Activated CD4-positive, alpha-beta T cell treated with anti-CD3 and anti-CD28 coated beads for 36 hours (primary cell): ENCODE results near the gene TTC5. TPM values are rescaled to one million over a fixed set of nuclear protein-coding genes. Genes with fewer than 3 reads are reported as not detected.

ENCODE experiments used
- ATAC-seq: fragments of 200-7000 bp; cut with Tn5 transposase; one replicate; pipeline ENCODE4 v1.10.0; 2021; ENCODE audit warnings: mild to moderate bottlenecking, moderate library complexity
- CTCF ChIA-PET: fragments of 350-600 bp; sonication (Branson Sonifier 250); formaldehyde crosslinking; loops from one replicate; lab custom pipeline; 2021; ENCODE audit warnings: antibody characterized with exemption; lab: Charles Lee
- POLR2A ChIA-PET: fragments of 350-600 bp; sonication (Branson Sonifier 250); formaldehyde crosslinking; loops from one replicate; lab custom pipeline; 2021; ENCODE audit warnings: antibody characterized with exemption, inconsistent platforms; lab: Charles Lee
- DNase-seq: peaks from one replicate; pipeline ENCODE4 v3.0.0-alpha.2; 2020
- H3K27ac Mint-ChIP-seq: one replicate; pipeline ENCODE4 v1.8.0; 2021; ENCODE audit warnings: mixed read lengths
- H3K27me3 Mint-ChIP-seq: one replicate; pipeline ENCODE4 v1.8.0; 2021; ENCODE audit warnings: mixed read lengths
- H3K36me3 Mint-ChIP-seq: one replicate; pipeline ENCODE4 v1.8.0; 2021; ENCODE audit warnings: low read depth, mixed read lengths
- H3K4me1 Mint-ChIP-seq: one replicate; pipeline ENCODE4 v1.8.0; 2021; ENCODE audit warnings: mixed read lengths
- H3K4me3 Mint-ChIP-seq: one replicate; pipeline ENCODE4 v1.8.0; 2021; ENCODE audit warnings: mild to moderate bottlenecking, moderate library complexity, mixed read lengths
- H3K9me3 Mint-ChIP-seq: one replicate; pipeline ENCODE4 v1.8.0; 2021; ENCODE audit warnings: low read depth, mixed read lengths
- intact Hi-C, 2 experiments: fragments of 100-400 bp; cut with DNase I in 1 of 2; cut with micrococcal nuclease in 1 of 2; formaldehyde crosslinking; loops; one replicate each; pipeline versions ENCODE4 v1.14.2 to v1.15.1; 2022 to 2024; cut with DNase I, micrococcal nuclease
- total RNA-seq, 2 experiments: library from RNA; stranded (reverse); gene quantifications; one replicate each; pipeline ENCODE4 v1.2.3, GENCODE V29; 2021

TTC5 gene, protein sequence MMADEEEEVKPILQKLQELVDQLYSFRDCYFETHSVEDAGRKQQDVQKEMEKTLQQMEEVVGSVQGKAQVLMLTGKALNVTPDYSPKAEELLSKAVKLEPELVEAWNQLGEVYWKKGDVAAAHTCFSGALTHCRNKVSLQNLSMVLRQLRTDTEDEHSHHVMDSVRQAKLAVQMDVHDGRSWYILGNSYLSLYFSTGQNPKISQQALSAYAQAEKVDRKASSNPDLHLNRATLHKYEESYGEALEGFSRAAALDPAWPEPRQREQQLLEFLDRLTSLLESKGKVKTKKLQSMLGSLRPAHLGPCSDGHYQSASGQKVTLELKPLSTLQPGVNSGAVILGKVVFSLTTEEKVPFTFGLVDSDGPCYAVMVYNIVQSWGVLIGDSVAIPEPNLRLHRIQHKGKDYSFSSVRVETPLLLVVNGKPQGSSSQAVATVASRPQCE
- 10 to 100 TPM; 21.6 to 23.5 TPM for total RNA-seq

DNA sequence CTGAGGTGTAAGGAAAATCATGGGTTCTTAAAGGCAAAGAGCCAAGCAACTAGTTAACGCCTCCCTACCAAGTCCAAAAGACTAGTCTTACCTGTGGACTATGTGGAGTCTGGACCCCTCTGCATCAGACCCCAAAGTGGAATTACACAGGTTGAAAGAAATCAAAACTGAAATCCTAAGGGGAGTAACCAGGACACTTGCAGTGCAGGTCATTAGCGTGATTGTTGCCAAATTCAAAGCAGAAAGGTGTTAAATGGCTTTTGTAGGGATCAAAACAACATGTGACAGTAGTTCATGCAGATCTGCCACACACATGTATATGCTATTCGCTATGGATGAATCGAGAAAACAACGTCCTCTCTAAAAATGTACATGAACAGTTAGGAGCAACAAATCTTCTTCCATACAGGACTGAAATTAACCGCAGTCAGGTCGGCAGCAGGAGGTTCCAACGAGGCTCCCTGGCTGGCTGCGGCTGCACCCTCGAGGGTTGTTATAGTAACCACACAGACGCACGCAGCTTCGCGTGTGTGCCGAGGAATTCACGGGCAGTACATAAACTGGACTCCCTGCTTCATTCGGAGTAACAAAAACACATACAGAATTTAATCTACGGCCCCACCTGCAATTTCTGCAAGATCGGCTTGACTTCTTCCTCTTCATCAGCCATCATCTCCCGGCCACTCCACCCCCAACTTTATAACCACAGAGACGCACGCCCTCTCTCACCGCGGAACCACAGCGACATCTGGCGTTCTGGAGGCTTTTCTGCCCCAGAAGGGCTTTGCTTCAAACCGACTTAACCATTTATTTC, at the start of gene TTC5:
TSS of gene TTC5 (minus strand) at position 687 of the 814 bp plus-strand sequence. CDS start at position 673, 14 bp downstream.
- peak; percentile 92 for DNase-seq
- ATAC-seq: peak; percentile 98
- CTCF ChIA-PET: interaction anchor here (0.7 to 2.2 kb wide), 10 partner anchors 10 to 331 kb away, joined by 3 to 13 read pairs (median 4); partner anchors contain the start of genes OR11H4 and PARP2
- Mint-ChIP-seq H3K36me3 (peaks cover 9% of the 10 kb centered on the region), H3K27me3 (no peaks in the 10 kb centered on the region), H3K9me3 (no peaks in the 10 kb centered on the region), H3K4me3 (peak within 1 kb of the TSS; percentile 82), H3K27ac (peak within 1 kb of the TSS; percentile 82), H3K4me1 (peaks cover 23% of the 10 kb centered on the region)
- intact Hi-C loops: loop anchor here in 1 of 2 experiments (1.0 to 2.0 kb wide), 3 partner anchors 27 to 305 kb away; partner anchors contain the start of genes CCNB1IP1 and PARP2
- POLR2A ChIA-PET: no interaction called here

DNA sequence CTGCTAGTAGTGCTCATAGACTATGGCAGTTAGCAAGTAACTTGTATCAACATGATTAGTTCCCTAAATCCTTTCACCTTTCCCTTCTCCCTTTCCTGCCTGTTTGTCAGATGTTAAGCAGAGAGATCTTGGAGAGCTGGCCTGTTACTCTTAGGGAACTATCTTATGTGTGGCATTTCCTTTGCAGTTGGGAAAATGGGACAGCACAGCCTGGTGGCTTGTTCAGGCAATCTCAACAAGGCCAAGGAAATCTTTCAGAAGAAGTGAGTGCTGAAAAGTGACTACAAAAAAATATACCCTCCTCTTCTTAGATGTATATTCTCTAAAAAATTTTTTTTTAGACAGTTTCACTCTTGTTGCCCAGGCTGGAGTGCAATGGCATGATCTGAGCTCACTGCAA, 45.1 kb upstream of the TTC5 start:
- ChIA-PET CTCF (interaction anchor here (2.5 kb wide), 1 partner anchor 23 kb away, joined by 7 read pairs; no protein-coding TSS in a partner anchor), POLR2A (interaction anchor here (0.6 kb wide), 1 partner anchor 16 kb away, joined by 3 read pairs; no protein-coding TSS in a partner anchor)
- intact Hi-C loops: no loop called here
- Mint-ChIP-seq H3K36me3 (peaks cover 60% of the 10 kb centered on the region), H3K4me3 (no peak overlapping the region), H3K27ac (no peak overlapping the region), H3K9me3 (no peaks in the 10 kb centered on the region), H3K27me3 (no peaks in the 10 kb centered on the region), H3K4me1 (no peaks in the 10 kb centered on the region)
- ATAC-seq: no peak
- no peak for DNase-seq

DNA sequence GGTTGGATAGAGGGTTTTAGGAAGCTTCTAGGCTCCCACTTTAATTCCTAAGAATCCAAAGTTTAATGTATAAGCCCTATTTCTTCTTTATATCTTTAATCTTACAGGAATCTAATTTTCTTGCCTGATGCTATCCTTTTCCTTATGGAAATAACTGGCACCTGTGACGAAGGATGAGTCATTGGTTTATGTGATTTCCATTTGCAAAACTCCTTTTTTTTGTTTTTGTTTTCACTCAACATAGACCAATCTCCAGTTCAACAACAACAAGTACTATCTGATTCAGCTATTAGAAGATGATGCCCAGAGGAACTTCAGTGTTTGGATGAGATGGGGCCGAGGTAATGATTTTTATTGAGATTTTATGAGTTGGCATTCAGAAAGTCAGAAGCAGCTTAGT, 44.5 kb upstream of the TTC5 start:
- Mint-ChIP-seq H3K4me1 (peaks cover 5% of the 10 kb centered on the region), H3K4me3 (no peak overlapping the region), H3K36me3 (peaks cover 60% of the 10 kb centered on the region), H3K27ac (peak overlapping the region; percentile 2), H3K27me3 (no peaks in the 10 kb centered on the region), H3K9me3 (no peaks in the 10 kb centered on the region)
- intact Hi-C loops: no loop called here
- CTCF ChIA-PET: interaction anchor here (0.6 to 1.9 kb wide), 3 partner anchors 67 to 271 kb away, joined by 3 to 6 read pairs (median 3); no protein-coding TSS in a partner anchor
- ATAC-seq (no peak), DNase-seq (no peak)
- POLR2A ChIA-PET: interaction anchor here (0.6 kb wide), 1 partner anchor 17 kb away, joined by 3 read pairs; no protein-coding TSS in a partner anchor

DNA sequence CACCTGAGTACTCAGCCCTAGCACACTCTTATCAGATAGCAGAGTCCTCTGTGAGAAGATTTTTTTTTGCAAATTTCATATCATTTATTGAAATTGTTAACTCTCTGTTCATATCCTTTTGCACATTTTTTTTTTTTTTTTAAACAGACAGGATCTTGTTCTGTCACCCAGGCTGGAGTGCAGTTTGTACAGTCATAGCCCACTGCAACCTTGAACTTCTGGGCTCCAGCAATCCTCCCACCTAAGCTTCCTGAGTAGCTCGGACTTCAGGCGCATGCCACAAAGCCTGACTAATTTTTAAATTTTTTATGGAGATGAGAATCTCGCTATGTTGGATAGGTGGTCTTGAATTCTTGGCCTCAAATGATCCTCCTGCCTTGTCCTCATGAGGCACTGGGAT, 42.0 kb upstream of the TTC5 start:
- H3K27ac Mint-ChIP-seq: no peak overlapping the region
- ATAC-seq: no peak
- no peaks in the 10 kb centered on the region for H3K27me3 Mint-ChIP-seq
- H3K36me3 Mint-ChIP-seq: peaks cover 56% of the 10 kb centered on the region
- intact Hi-C loops: no loop called here
- POLR2A ChIA-PET: no interaction called here
- no peak for DNase-seq
- CTCF ChIA-PET: no interaction called here
- no peak overlapping the region for H3K4me3 Mint-ChIP-seq
- no peaks in the 10 kb centered on the region for H3K9me3 Mint-ChIP-seq
- peaks cover 17% of the 10 kb centered on the region for H3K4me1 Mint-ChIP-seq

DNA sequence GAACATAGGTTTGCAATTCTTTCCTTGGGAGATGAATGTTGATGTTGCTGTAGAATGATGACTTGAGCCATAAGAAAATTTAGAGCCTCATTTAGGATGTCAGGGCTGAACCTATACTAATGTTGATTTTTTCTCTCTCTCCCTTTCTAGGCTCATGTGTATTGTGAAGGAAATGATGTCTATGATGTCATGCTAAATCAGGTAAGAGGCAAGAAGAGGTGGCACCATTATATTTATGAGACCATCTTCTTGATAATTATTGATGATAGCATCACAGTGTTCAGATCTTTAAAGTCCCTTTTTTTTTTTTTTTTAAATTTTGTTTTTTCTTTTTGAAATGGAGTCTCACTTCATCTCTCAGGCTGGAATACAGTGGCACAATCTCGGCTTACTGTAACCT, 41.0 kb upstream of the TTC5 start:
- ATAC-seq (no peak), DNase-seq (no peak)
- ChIA-PET CTCF (no interaction called here), POLR2A (no interaction called here)
- Mint-ChIP-seq H3K27me3 (no peaks in the 10 kb centered on the region), H3K27ac (no peak overlapping the region), H3K9me3 (no peaks in the 10 kb centered on the region), H3K4me3 (no peak overlapping the region), H3K36me3 (peaks cover 47% of the 10 kb centered on the region), H3K4me1 (peaks cover 17% of the 10 kb centered on the region)
- intact Hi-C loops: no loop called here

DNA sequence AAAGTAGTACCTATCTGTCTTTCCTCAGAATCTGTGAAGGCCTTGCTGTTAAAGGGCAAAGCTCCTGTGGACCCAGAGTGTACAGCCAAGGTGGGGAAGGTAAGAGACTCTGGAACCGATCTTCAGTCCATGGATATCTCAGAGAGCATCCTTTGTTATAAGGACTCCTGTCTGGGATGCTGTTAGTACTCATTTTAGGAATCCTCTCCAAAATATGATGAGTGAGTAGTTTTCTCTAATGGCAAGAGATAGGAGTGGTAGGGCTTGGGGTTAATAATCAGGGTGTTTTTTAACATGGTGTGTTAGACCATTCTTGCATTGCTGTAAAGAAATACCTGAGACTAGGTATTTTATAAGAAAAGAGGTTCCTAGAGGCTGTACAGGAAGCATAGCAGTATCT, 39.6 kb upstream of the TTC5 start:
- Mint-ChIP-seq H3K4me1 (peaks cover 20% of the 10 kb centered on the region), H3K27ac (peak overlapping the region; percentile 16), H3K9me3 (no peaks in the 10 kb centered on the region), H3K27me3 (no peaks in the 10 kb centered on the region), H3K36me3 (peaks cover 39% of the 10 kb centered on the region), H3K4me3 (no peak overlapping the region)
- CTCF ChIA-PET: interaction anchor here (4.4 kb wide), 1 partner anchor 12 kb away, joined by 32 read pairs; the partner anchor contains the start of gene CCNB1IP1
- DNase-seq: no peak
- intact Hi-C loops: no loop called here
- POLR2A ChIA-PET: no interaction called here
- no peak for ATAC-seq

DNA sequence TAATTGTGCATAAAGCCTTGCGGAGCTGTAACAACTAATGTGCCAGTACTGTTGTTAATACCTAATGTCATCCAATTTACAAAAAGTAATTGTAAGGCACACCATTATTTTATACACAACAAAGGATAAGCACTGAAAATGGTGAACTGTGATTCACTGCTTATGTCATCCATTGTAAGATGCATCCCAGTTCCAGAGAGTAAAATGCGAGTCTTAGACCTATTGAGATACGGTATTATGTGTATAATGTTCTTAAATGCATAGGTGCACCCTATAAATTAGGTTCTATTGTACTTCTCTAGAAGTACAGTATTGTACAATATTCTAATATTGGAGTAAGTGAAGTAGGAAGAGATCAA, 38.1 kb upstream of the TTC5 start:
- ATAC-seq: no peak
- peaks cover 30% of the 10 kb centered on the region for H3K36me3 Mint-ChIP-seq

DNA sequence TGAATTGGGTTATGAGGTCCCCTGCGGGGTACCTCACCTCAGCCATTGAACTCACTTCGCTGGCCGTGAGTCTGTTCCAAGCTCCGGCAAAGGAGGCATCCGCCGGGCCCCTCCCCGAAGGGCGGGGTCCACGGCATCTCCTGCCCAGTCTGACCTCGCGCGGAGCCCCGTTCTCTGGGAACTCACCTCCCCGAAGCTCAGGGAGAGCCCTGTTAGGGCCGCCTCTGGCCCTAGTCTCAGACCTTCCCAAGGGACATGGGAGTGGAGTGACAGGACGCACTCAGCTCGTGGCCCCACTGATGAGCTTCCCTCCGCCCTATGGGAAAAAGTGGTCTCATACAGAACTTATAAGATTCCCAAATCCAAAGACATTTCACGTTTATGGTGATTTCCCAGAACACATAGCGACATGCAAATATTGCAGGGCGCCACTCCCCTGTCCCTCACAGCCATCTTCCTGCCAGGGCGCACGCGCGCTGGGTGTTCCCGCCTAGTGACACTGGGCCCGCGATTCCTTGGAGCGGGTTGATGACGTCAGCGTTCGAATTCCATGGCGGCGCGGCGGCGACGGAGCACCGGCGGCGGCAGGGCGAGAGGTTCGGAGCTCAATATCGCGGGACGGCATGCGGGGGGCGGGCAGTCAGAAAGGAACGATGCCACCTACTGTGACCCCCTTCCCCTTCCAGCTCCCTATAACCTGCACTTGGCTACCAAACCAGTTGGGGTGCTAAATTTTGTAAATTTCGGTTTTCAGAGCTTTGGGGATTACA, 37.5 kb upstream of the TTC5 start, which contains the start of gene PARP2:
TSS of gene PARP2 (plus strand) at position 544 of the 770 bp plus-strand sequence. CDS start at position 551, 7 bp downstream.
- DNase-seq (peak; percentile 97), ATAC-seq (peak; percentile 95)
- CTCF ChIA-PET: interaction anchor here (0.6 to 6.9 kb wide), 20 partner anchors 10 to 628 kb away, joined by 3 to 81 read pairs (median 6); partner anchors contain the start of genes APEX1, CCNB1IP1, OSGEP and PIP4P1
- peaks cover 20% of the 10 kb centered on the region for H3K4me1 Mint-ChIP-seq
- H3K27me3 Mint-ChIP-seq: no peaks in the 10 kb centered on the region
- H3K27ac Mint-ChIP-seq: peak within 1 kb of the TSS; percentile 92
- peak within 1 kb of the TSS; percentile 89 for H3K4me3 Mint-ChIP-seq
- POLR2A ChIA-PET: interaction anchor here (0.7 to 2.5 kb wide), 21 partner anchors 10 to 1169 kb away, joined by 3 to 49 read pairs (median 5); partner anchors contain the start of genes APEX1, CCNB1IP1, CHD8 and OSGEP
- no peaks in the 10 kb centered on the region for H3K9me3 Mint-ChIP-seq
- peaks cover 28% of the 10 kb centered on the region for H3K36me3 Mint-ChIP-seq
- intact Hi-C loops: loop anchor here (1.0 to 5.0 kb wide), 17 partner anchors 10 to 760 kb away; partner anchors contain the start of genes APEX1 (in 2 of the 2), CCNB1IP1 (in 2 of the 2), PNP (in 2 of the 2) and TEP1 (in 2 of the 2)

More for the DNA sequence above, 38.1 kb upstream of the TTC5 start:
- no peaks in the 10 kb centered on the region for H3K9me3 Mint-ChIP-seq
- no peak for DNase-seq
- intact Hi-C loops: loop anchor here (1.0 to 5.0 kb wide), 17 partner anchors 11 to 759 kb away; partner anchors contain the start of genes APEX1 (in 2 of the 2), CCNB1IP1 (in 2 of the 2), PNP (in 2 of the 2) and TEP1 (in 2 of the 2)
- H3K27ac Mint-ChIP-seq: peak overlapping the region; percentile 92
- CTCF ChIA-PET: interaction anchor here (0.9 to 6.9 kb wide), 15 partner anchors 11 to 627 kb away, joined by 3 to 81 read pairs (median 6); partner anchors contain the start of genes APEX1, CCNB1IP1, OSGEP and PIP4P1
- H3K4me3 Mint-ChIP-seq: peak overlapping the region; percentile 89
- H3K27me3 Mint-ChIP-seq: no peaks in the 10 kb centered on the region
- H3K4me1 Mint-ChIP-seq: peaks cover 20% of the 10 kb centered on the region
- POLR2A ChIA-PET: interaction anchor here (1.1 to 2.5 kb wide), 13 partner anchors 11 to 341 kb away, joined by 4 to 49 read pairs (median 7); partner anchors contain the start of genes APEX1, CCNB1IP1, OSGEP and PIP4P1

DNA sequence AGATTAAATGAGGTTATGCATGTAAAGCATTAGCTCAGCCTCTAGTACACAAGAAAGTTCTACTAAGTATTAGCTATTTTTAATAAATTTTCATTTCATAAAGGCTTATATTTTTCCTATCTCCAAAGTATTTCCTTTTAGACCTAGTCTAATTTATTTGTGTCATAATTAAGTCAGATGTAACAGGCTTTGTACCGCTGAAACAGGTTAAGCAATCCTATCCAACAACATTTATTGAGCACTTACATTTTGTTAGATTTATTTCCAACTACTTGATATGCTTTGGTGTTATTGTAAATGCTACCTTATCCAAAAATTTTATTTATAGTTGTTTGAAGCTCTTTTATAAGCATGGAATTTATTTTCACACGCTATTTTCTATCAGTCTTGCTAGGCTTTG, 35.9 kb upstream of the TTC5 start:
- no peaks in the 10 kb centered on the region for H3K27me3 Mint-ChIP-seq
- ATAC-seq: no peak
- peaks cover 20% of the 10 kb centered on the region for H3K36me3 Mint-ChIP-seq
- ChIA-PET CTCF (interaction anchor here (0.7 to 6.9 kb wide), 13 partner anchors 9 to 350 kb away, joined by 3 to 81 read pairs (median 3); partner anchors contain the start of genes CCNB1IP1, PIP4P1, TEP1 and TTC5), POLR2A (interaction anchor here (0.6 kb wide), 1 partner anchor 76 kb away, joined by 3 read pairs; no protein-coding TSS in a partner anchor)
- H3K4me1 Mint-ChIP-seq: peaks cover 20% of the 10 kb centered on the region
- no peaks in the 10 kb centered on the region for H3K9me3 Mint-ChIP-seq
- intact Hi-C loops: loop anchor here (2.0 to 5.0 kb wide), 5 partner anchors 15 to 761 kb away; no protein-coding TSS in a partner anchor
- no peak for DNase-seq
- H3K27ac Mint-ChIP-seq: no peak overlapping the region
- peak overlapping the region; percentile 89 for H3K4me3 Mint-ChIP-seq
